HEK293 (cell line): ENCODE results near the gene SYTL3.

Experiments used
- CTCF ChIP-seq: fragments of 450-650 bp; formaldehyde crosslinking; IDR thresholded peaks from 2 replicates; pipeline ENCODE4 v1.5.1; 2016; ENCODE audit warnings: missing biosample characterization, missing genetic modification characterization
- SCRT2 ChIP-seq: fragments of 450-650 bp; formaldehyde crosslinking; IDR thresholded peaks from 2 replicates; pipeline ENCODE4 v1.5.1; 2016; ENCODE audit warnings: missing biosample characterization, missing genetic modification characterization
- ZBTB7A ChIP-seq: fragments of 450-650 bp; formaldehyde crosslinking; IDR thresholded peaks from 2 replicates; pipeline ENCODE4 v1.5.1; 2016; ENCODE audit warnings: low read depth, missing biosample characterization, missing genetic modification characterization
- ZNF266 ChIP-seq: fragments of 450-650 bp; formaldehyde crosslinking; IDR thresholded peaks from 2 replicates; pipeline ENCODE4 v1.5.1; 2016; ENCODE audit warnings: missing biosample characterization, missing genetic modification characterization, low read depth
- ZNF513 ChIP-seq: fragments of 450-650 bp; IDR thresholded peaks from 2 replicates; pipeline ENCODE4 v1.5.1; 2018; ENCODE audit warnings: missing biosample characterization, missing genetic modification characterization
- ZNF530 ChIP-seq: fragments of 450-650 bp; formaldehyde crosslinking; IDR thresholded peaks from 2 replicates; pipeline ENCODE4 v1.5.1; 2016; ENCODE audit warnings: low read depth, missing biosample characterization, missing genetic modification characterization
- ZNF639 ChIP-seq: fragments of 450-650 bp; formaldehyde crosslinking; IDR thresholded peaks from 2 replicates; pipeline ENCODE4 v1.5.1; 2016; ENCODE audit warnings: missing biosample characterization, missing genetic modification characterization
- ZNF830 ChIP-seq: fragments of 450-650 bp; IDR thresholded peaks from 2 replicates; pipeline ENCODE4 v1.5.0; 2018; ENCODE audit warnings: missing biosample characterization, missing genetic modification characterization, low read depth, mild to moderate bottlenecking, moderate library complexity
- TF ChIP-seq, protein P1 (sequence below): fragments of 450-650 bp; formaldehyde crosslinking; IDR thresholded peaks from 2 replicates; pipeline ENCODE4 v1.5.1; 2016; ENCODE audit warnings: missing biosample characterization, missing genetic modification characterization
- TF ChIP-seq, protein P2 (sequence below): fragments of 450-650 bp; formaldehyde crosslinking; IDR thresholded peaks from 2 replicates; pipeline ENCODE4 v1.5.1; 2017; ENCODE audit warnings: missing biosample characterization, missing genetic modification characterization

- no peak for TF ChIP-seq CTCF (tag by site-specific recombination)
- TF ChIP-seq ZNF530 (tag by site-specific recombination) = no peak
- TF ChIP-seq ZBTB7A (tag by site-specific recombination) = no peak
- no peak for TF ChIP-seq ZNF266
- TF ChIP-seq ZNF639 (tag by site-specific recombination) = no peak
- TF ChIP-seq, protein P1, sequence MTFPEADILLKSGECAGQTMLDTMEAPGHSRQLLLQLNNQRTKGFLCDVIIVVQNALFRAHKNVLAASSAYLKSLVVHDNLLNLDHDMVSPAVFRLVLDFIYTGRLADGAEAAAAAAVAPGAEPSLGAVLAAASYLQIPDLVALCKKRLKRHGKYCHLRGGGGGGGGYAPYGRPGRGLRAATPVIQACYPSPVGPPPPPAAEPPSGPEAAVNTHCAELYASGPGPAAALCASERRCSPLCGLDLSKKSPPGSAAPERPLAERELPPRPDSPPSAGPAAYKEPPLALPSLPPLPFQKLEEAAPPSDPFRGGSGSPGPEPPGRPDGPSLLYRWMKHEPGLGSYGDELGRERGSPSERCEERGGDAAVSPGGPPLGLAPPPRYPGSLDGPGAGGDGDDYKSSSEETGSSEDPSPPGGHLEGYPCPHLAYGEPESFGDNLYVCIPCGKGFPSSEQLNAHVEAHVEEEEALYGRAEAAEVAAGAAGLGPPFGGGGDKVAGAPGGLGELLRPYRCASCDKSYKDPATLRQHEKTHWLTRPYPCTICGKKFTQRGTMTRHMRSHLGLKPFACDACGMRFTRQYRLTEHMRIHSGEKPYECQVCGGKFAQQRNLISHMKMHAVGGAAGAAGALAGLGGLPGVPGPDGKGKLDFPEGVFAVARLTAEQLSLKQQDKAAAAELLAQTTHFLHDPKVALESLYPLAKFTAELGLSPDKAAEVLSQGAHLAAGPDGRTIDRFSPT = no peak
- no peak for TF ChIP-seq ZNF830
- no peak for TF ChIP-seq SCRT2
- TF ChIP-seq ZNF513 (tag by site-specific recombination) = no peak
- TF ChIP-seq, protein P2, sequence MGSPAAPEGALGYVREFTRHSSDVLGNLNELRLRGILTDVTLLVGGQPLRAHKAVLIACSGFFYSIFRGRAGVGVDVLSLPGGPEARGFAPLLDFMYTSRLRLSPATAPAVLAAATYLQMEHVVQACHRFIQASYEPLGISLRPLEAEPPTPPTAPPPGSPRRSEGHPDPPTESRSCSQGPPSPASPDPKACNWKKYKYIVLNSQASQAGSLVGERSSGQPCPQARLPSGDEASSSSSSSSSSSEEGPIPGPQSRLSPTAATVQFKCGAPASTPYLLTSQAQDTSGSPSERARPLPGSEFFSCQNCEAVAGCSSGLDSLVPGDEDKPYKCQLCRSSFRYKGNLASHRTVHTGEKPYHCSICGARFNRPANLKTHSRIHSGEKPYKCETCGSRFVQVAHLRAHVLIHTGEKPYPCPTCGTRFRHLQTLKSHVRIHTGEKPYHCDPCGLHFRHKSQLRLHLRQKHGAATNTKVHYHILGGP = no peak
These were observed 3.9 kb downstream of the SYTL3 start for GRCh38 chr6:158653577-158654354.
